Hematopoietic multipotent progenitor cell treated with erythropoietin and hydrocortisone succinate and interleukin-3 and kit ligand, for 17 days (in vitro differentiated cells): ENCODE results near the gene TMF1.
A peak's percentile ranks its signal among the peaks of the same experiment; 100 is the strongest.

Source experiments
- DNase-seq: peaks from one replicate; pipeline ENCODE4 v3.0.0-alpha.2; 2015; ENCODE audit warnings: low spot score

The TMF1 gene

DNA sequence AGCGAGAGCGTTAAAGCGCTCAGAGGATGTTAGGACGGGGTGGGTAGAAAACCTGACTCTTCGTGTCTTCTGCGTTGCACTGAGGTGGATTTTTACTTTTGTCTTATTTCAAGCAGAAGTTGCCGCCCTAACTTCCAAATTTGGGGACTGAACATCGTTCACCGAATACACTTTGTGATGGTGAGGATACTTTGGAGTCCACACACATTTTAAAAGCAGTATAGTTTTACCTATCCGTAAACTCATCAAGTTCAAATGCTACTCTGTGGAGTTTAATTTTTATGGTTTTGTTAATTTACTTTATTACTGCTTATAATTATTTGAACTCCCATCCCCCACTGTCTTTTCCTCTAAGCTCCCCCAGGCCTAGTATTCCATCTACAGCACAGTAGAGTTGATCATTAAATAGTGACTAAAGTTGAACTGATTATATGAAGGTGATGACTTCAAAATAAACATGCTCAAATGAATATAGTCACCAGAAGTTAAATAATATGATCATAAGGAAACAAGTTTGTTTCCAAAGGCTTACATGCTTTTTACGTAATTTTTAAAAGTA is 38.0 kb downstream of the TMF1 start:
- no peak for DNase-seq

DNA sequence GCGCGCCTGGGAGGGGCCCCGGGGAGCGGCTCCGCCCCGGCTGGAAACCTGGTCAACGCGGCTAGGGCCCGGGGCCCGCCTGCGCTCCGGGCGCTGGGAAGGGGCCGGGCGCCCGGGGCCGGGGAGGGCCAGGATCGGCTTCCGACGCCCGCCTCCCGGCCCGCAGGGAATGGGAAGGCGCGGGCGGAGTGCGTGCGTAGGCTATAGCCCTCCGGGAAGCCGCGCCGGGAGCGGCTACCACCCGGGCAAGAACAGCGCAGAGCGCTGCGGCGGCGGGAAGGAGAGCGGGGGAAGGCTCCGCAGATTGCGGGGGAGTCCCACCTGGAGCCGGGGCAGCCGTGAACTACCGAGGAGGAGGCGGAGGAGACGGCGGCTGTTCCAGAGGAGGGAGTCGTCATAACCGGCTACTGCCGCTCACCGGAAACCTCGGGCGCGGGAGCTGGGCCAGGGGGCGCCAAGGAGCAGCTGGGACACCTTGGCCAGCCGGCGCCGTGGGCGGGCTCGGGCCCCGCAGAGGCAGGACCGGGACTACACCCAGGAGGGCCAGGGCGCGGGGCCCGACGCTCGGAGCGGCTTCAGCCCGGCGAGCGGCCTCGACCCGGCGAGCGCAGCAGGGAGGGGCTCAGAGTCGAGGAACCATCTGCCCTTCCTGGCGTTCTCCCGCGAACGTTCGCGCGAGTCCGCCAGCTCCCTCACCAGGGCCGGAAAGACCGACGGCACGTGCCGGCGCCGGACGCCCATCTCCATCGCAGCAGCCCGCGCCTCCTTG is 38.7 kb downstream of the TMF1 start, which contains the start of gene EOGT:
Gene EOGT (minus strand): TSS at position 432 of the 769 bp plus-strand sequence. CDS start 3,838 bp downstream, outside the sequence.
- DNase-seq: peak; percentile 85

DNA sequence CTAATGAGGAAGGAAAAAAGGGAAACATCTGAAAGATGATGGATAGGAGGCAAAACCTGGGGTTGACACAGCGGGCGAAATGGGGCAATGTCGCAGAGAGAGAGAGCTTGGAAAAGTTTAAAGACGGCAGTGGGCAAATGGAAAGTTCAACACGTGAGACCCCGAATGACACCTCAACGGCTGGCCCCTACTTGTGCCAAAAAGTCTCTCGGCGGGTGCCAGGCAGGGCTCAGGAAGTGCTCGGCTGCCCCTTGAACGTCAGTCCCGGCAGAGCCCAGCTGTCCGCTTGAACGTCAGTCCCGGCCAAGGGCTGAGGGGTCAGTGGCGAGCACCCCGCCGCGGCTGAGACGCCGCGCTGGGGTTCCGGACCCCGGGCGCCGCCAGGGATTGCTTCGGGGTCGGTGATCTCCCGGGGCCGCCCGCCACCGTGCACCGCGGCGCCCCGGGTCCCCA is 39.3 kb downstream of the TMF1 start:
- DNase-seq: no peak

DNA sequence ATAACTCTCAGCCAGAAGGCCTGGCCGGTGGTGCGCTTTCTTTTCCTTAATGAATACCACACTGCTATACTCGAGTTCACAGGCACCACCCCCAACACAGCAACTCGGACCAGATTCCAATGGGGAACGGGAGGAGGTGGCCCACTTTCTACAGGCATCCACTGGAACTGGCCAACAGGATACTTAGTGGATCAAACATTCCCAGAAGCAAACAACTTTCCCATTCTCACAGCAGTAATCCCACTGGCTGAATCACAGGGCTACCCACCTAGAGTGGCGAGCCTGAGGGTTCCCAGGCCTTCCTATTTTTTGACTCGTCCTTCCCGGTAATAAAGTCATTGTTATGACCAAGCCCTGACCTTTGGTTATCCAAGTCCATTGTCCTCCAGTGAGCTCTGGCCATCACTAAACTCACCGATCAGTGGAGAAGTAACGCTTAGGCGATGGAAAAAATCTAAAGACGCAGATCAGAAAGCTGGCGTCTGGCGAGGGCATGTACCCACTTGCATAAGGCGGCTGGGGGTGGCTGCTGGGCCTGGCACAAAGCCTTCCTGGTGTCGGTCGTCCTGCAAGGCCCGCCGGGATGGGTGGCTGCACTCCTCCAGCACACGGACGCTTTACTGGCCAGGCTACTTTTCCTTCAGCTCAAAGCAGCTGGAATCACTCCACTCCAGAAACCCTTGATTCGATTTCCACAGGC is 39.9 kb downstream of the TMF1 start:
- DNase-seq: no peak

DNA sequence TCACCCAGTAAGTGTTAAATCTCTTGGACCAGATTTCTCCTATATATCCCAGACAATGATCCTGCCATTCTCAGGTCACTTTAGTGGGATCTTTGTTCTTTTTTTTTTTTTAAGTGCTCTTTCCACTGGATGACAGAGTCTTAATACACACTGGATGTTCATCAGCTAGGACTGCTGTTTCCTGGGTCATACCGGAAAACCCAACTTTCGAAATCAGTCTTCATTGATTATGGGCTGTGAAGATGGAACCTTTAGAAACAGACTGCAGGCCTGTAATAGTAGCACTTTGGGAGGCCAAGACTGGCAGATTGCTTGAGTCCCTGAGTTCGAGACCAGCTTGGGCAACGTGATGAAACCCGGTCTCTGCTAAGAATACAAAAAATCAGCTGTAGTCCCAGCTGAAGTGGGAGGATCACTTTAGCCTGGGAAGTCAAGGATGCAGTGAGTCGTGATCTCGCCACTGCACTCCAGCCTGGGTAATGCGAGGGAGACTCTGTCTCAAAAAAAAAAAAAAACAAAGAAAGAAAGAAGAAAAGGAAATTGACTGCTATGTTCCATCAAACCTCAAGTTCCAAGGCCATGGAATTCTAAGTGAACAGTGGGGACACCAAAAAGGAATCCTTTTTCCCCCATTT is 40.9 kb downstream of the TMF1 start:
- no peak for DNase-seq

DNA sequence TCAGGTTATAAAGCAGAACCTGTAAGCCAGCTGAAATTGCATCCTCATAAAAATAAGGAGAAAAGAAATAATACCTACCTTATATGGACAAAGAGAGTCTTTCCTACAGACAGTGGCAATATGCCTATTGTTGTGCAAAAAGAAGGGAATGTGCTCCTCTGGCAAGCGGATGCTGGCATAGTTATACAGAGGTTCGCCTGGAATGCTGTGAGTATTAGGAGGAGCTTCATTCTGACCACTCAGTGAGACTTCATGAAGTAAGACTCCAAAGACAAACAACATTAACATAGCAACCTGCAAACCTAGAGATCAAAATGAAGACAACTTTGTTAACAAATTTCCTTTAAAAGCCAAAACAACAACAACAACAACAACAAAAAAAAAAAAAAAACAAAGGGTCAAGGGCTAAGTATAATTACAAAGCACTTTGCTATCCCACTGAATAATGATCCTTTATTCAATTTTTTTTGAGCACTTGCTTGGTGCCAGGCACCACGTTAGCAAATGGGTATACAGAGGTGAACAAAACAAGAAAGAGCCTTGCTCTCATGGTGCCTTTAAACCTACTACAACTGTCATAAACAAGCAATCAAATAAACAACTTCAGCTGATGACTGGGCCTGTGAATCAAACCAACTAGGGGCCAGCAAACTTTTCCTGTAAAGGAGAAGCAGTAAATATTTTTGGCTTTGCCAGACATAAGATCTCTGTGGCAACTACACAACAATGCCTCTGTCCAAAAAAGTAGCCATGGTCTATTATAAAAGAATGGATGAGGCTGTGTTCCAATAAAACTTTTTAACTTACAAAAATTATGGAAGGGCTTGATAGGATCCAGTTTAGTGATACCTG is 42.3 kb downstream of the TMF1 start:
- no peak for DNase-seq

DNA sequence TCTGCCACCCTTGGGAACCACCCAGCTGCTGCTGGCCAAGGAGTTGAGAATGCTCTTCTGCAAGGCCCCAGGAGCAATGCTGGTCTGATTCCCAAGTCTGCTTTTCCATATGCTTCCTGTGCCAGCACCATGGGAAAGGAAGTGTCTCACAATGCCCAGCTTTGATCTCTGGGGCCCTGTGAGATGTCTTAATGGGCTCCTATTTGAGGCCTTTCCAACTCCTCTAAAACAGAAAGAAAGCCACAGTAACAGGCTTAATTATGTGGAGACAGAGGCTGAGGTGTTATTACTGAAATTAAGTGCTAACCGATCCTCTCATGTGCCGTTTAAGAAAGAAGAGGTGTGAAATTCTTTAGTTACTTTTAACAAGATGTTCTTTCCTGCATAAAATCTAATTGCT is 43.2 kb downstream of the TMF1 start:
- no peak for DNase-seq

DNA sequence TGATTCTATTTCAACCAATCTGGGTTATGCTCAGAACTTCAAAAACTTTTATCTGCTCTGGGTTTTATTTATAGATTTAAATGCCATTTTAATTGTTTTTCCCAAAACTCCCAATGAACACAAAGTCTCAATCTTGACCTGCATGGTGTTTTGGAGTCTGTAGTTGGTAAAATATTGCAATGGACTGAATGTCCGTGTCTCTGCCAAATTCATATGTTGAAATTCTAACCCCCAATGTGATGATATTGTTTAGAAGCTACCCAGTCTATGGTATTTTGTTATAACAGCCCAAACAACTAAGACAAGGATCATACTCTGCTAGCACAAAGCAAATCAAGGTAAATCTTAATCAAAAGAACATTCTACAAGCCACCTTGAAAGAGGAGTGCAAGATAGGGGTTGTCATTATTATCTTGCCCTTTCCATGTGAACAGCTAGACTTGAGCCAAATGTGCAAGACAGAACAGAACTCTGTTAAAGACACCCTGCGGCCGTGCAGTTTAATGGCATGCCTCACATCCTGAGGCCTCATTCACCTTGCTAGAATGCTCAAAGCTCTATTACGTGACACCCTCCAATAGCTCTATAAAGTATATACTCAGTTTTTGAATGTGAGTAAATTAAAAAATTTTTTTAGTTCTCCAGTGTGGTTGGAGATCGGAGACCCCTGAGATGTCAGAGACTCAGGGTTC is 46.2 kb downstream of the TMF1 start:
- no peak for DNase-seq

DNA sequence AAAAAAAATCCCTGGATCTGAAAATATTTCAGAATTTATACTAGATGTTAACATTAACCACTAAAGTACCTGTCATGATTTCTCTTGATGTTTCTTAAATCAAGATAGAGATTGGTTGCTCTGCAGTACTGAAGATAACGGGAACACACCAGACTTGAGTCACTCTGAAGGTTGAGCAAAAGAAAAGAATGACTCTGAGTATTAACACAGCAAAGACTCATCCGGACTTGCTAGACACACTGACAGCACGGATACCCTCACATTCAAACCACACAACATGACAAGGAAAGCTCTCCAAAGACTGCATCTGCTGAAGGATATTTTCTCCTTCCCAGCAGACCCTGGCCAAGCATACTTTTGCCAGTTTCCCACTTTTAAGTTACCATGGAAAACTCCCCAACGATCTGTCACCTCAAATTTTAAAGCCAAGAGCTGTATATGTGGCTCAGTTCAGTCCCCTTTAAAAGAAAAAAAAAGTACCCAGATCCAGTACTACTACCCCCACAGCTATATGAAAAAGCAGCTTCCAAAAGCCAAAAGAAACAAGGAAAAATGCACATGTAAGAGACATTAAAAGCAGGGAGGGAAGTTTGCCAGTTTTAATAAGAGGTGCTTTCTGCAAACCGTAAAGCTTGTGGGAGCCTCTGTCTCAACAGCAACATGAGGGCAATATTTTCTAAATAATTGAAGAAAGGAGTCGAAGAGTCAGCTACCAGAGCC is 46.9 kb downstream of the TMF1 start:
- DNase-seq: no peak

DNA sequence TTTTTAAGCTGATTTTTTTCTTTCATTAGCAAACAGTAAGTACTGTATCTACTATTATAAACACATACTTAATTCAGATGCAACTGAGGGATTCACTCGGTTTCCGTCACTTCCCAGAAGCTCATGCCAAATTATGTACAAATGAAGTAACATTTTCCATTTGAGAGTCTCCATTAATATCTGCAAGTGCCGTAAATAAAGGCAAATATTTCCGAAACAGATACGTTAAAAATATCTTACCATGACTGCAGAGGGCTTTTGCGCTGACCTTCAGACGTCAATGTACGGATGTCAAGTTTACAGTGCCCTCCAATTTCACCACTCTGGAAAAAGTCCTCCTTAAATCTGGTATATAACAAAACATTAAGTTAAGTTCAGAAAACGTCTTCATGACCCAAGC is 48.0 kb downstream of the TMF1 start:
- DNase-seq: no peak

DNA sequence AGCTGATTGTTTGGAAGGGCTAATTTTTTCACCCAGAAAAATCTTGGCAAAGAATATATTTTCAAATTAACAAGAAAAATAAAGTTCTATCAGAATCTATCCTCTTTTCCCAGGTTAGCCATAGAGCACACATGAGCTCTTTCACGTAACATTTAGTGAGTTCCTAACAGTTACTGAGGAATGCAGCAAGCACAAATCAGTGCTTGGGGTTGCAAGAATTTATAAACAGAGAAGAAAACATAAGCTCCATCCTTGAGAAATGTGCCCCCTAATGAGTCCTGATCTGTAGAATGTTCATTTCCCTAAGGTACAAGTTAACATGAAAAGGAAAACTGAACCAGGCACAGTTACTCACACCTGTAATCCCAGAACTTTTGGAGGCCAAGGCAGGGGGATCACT is 52.5 kb downstream of the TMF1 start:
- DNase-seq: no peak

DNA sequence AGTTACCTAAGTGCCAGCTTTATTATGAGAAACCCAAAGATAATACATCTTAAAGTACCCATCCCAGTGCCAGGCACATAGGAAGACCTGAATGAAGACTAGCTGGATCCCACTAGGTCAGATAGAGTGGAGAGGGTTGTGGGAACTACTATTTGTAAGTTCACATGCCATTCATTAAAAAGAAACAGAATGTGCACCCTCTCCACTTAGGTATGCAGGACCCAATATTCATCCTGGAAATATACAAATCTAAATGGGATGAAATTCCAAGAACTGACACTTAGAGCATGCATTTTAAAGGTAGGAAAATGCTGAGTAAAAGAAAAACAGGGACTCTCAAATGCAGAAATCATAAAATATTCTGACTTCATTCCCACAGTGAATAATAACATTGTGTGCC is 53.0 kb downstream of the TMF1 start:
- DNase-seq: no peak

DNA sequence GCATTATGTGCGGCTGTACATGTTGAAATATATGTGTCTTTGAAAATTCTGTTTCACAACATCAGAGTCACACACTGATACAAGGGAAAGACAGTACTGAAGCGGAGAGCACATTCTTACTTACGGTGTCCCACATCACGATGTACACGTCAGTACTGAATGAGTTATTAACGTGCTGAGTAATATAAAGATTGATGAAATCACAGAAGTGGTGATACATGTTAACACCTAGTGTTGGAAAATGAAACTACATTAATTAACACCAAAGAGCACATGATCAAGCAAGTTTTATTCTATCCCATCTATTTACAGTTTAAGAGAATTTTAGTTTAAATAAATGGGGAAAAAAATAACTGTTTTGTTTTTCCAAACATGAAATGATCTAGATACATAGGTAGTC is 54.2 kb downstream of the TMF1 start:
- DNase-seq: no peak

DNA sequence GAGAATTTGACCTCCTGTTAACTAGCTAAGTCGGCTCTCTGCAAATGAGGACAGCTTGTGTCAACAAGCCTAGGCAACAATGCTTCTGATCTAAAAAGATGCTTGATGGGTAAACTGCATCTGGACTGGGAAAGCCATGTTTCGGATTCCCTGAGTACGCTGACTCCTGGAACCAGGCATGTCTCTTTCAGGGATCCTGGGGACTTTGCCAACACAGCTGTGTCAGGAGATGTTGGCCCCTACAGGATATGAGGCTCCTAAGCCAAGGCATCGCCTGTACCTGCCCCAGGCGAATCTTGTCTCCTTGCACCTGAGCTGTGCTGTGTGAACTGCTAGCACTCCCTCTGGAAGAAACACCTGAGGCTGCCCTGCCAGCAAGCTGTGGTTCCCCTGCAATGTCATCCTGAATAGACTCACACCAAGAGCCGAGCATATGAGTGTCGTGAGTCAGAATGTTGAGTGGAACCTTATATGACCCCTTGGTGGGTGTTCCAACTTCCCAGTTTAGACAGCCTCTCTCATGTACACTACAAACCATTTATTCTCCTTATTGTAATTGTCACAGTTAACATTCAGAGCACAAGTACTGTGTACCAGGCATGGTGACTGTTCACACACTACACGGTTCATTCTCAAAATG is 55.7 kb downstream of the TMF1 start:
- DNase-seq: no peak

DNA sequence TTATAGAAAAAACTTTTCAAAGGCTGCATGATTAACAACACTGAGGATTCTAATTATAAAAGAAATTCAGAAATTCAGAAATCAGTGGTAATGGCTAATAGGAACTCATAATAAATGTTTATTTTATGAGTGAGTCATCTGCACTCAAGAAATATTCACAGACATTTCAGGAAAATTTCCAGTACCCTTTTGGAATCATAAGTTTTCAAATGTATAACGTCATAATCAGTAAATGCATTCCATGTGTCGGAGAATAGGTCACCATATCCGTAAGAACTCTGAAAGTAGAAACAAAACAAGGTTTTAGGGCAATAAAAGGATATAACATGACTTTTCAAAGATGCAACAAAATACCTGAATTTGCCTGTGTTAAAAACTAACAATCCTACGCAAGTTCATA is 63.4 kb downstream of the TMF1 start:
- DNase-seq: no peak

DNA sequence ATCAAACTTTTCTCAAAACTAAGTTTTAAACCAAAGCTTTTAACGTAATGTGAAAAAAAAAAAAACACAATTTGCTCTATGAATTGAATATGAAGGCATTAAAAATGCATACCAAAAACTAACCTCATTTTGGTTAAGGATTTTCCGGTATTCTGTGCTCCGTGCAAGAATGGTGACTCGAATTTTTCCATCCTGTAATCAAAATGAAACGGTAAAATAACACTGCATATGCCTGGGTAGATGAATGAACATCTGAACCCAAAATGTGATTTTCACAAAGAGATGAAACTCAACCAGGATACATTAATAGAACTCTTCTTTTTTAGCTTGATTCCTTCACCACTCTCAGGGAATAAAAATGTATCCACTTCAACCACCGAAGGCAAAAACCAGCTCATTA is 64.8 kb downstream of the TMF1 start:
- no peak for DNase-seq

DNA sequence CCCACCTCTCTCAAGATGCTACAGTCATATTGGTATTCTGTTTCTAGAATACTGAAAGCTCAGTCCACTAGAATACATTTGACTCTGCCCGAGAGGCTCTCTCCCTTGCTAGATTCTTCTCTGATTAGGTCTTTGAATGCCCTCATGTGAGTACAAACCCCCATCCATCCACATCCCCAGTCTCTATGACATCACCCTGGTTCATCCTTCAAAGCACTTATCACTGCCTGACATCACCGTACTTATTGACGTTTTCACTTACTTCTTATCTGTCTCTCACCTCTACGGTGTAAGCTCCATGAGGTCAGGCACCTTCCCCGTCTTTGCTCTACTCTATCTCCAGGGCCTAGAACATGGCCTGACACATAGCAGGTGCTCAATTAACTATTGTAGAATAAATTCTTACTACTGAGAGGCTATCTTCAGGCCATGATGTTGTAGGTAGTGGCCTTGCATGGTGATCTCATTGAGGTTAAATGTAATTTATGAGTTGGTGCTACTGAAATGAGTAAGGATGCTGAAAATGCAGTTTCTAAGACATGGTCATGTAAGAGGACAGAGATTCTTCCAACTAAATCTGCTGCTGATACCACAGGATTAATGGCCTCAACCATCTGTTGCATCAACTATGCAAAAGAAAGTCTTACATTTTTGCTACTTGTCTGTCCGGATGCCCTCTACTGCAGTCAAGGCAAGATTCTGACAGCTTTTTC is 65.5 kb downstream of the TMF1 start:
- DNase-seq: no peak

DNA sequence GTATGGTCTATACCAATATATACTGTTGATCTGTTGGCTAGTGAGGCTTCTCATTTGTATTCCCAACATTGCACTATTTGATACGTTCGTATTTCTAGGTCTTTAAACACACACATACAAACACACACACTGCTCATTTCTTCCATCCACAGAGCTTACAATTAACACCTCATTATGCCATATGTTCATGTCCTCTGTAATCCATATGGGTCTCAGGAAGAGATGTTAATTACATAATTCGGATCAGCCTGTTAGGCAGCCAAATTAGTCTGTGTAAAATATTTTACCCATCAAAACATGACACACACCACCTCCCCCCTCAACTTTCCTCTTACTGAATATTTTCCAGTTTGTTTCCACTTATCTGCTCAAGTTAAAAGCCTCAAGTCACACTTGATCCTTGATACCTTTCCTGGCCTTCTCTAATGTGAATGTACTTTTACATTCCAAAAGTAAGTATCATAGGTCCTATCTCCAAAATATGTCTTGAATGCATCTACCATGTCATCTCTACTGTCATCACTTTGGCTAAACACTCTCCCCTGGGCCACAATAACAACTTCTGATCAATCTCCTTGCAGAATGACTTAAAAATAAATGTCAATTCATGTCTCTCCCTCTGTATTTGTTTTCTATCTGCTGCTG is 66.9 kb downstream of the TMF1 start:
- no peak for DNase-seq

DNA sequence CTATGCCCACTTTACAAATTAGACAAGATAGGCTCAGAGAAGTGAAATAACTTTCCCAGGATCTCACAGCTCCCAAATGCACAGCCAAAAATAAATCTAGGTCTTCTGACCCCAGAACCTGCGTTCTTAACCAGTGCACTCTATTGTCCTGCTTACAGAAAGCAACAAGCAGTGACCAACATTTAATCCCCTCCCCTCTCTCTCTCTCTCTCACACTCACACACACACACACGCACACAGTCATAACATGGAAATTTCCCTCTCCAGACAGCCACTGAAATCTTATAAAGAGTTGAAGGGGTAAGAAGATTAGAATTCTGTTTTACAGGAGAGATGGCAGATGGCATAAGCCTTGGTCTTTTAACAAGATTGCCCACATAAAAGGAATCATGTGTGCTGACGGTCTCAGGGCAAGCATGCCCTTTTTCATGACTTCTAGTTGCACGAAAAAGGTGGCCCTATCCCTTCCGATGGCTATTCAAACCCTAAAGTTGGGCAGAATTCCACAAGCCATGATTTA is 68.1 kb downstream of the TMF1 start:
- DNase-seq: no peak
